ENCODE data around the gene NOD1. TPM values are rescaled to one million over a fixed set of nuclear protein-coding genes. Genes with fewer than 3 reads are reported as not detected.
"Not testable (repeated sequence)": the region's sequence is repeated elsewhere in the genome, so short reads cannot be mapped to it uniquely, and the experiment has no call there.

Gene NOD1
- total and polyA plus RNA-seq, 2 donors = 4.3 to 13.6 TPM

DNA sequence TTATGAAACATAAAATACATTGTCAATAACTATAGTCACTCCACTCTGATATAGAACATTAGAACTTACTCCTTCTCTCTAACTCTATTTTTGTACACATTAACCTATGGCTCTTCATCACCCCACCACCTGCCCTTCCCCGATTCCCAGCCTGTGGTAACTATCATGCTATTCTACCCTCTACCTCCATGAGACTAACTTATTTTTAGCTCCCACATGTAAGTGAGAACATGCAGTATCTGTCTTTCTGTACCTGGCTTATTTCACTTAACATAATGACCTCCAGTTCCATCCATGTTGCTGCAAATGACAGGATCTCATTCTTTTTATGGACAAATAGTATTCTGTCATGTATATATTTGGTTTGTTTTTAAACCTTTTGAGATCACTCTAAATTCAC is 8.8 kb upstream of the NOD1 start:
- Histone ChIP-seq H3K4me1 (ENCODE audit: control insufficient read depth in 2 of 2, insufficient read depth in 2 of 2, low read length in 2 of 2) (no peaks in the 10 kb centered on the region), H3K27me3 (ENCODE audit: control insufficient read depth in 2 of 2, insufficient read depth in 1 of 2, low read length in 1 of 2) (no peaks in the 10 kb centered on the region), H3K9me3 (ENCODE audit: control insufficient read depth in 2 of 2, insufficient read depth in 1 of 2, low read length in 1 of 2) (no peaks in the 10 kb centered on the region), H3K27ac (ENCODE audit: low read depth in 1 of 2, low read length in 1 of 2) (no peak overlapping the region), H3K36me3 (ENCODE audit: control insufficient read depth in 2 of 2, insufficient read depth in 2 of 2, low read length in 1 of 2) (no peaks in the 10 kb centered on the region), H3K4me3 (ENCODE audit: low read length in 2 of 2) (no peak overlapping the region)
- DNase-seq (ENCODE audit: low read depth in 6 of 9, low spot score in 9 of 9) = no peak
- 98% methylated on average over 1 of the region's 1 CpG for WGBS

DNA sequence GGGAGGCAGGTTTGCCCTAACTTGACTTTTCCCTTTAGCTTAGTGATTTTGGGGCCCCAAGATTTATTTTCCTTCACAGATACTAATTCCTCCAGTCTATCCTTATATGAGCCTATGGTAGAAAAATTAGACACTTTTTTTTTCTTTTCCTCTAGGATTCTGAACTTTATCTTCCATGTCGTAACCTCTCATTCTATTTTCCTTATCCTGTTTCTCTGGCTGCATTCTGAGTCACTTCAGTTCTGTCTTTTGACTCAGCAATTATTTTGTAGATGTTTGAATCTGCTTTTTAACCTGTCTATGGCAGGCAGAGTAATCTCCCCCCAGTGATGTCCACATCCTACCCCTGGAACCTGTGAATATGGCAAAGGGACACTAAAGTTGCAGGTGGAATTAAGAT is 7.1 kb upstream of the NOD1 start:
- no peak overlapping the region for H3K27ac ChIP-seq (ENCODE audit: low read depth in 1 of 2, low read length in 1 of 2)
- no peaks in the 10 kb centered on the region for H3K9me3 ChIP-seq (ENCODE audit: control insufficient read depth in 2 of 2, insufficient read depth in 1 of 2, low read length in 1 of 2)
- no peaks in the 10 kb centered on the region for H3K4me1 ChIP-seq (ENCODE audit: control insufficient read depth in 2 of 2, insufficient read depth in 2 of 2, low read length in 2 of 2)
- no peak overlapping the region for H3K4me3 ChIP-seq (ENCODE audit: low read length in 2 of 2)
- no peak for DNase-seq (ENCODE audit: low read depth in 6 of 9, low spot score in 9 of 9)
- no peaks in the 10 kb centered on the region for H3K27me3 ChIP-seq (ENCODE audit: control insufficient read depth in 2 of 2, insufficient read depth in 1 of 2, low read length in 1 of 2)
- H3K36me3 ChIP-seq (ENCODE audit: control insufficient read depth in 2 of 2, insufficient read depth in 2 of 2, low read length in 1 of 2) = no peaks in the 10 kb centered on the region
- WGBS = 98% methylated on average over 1 of the region's 1 CpG

DNA sequence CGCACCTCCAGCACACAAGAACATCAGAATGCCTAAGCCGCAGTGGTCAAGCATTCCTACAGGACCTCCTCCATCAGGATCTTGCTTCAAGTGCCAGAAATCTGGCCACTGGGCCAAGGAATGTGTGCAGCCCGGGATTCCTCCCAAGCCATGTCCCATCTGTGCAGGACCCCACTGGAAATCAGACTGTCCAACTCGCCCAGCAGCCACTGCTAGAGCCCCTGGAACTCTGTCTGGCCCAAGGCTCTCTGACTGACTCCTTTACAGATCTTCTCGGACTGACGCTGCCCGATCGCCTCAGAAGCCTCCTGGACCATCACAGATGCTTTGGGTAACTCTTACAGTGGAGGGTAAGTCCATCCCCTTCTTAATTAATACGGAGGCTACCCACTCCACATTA is 2.8 kb upstream of the NOD1 start:
- DNase-seq (ENCODE audit: low read depth in 6 of 9, low spot score in 9 of 9); H3K27me3 ChIP-seq (ENCODE audit: control insufficient read depth in 2 of 2, insufficient read depth in 1 of 2, low read length in 1 of 2); H3K27ac ChIP-seq (ENCODE audit: low read depth in 1 of 2, low read length in 1 of 2); H3K36me3 ChIP-seq (ENCODE audit: control insufficient read depth in 2 of 2, insufficient read depth in 2 of 2, low read length in 1 of 2); H3K9me3 ChIP-seq (ENCODE audit: control insufficient read depth in 2 of 2, insufficient read depth in 1 of 2, low read length in 1 of 2); H3K4me3 ChIP-seq (ENCODE audit: low read length in 2 of 2): not testable (repeated sequence)
- WGBS = 97% methylated on average over 9 of the region's 9 CpGs
- H3K4me1 ChIP-seq (ENCODE audit: control insufficient read depth in 2 of 2, insufficient read depth in 2 of 2, low read length in 2 of 2) = peaks cover 0 to 17% of the 10 kb centered on the region in 2 donors

DNA sequence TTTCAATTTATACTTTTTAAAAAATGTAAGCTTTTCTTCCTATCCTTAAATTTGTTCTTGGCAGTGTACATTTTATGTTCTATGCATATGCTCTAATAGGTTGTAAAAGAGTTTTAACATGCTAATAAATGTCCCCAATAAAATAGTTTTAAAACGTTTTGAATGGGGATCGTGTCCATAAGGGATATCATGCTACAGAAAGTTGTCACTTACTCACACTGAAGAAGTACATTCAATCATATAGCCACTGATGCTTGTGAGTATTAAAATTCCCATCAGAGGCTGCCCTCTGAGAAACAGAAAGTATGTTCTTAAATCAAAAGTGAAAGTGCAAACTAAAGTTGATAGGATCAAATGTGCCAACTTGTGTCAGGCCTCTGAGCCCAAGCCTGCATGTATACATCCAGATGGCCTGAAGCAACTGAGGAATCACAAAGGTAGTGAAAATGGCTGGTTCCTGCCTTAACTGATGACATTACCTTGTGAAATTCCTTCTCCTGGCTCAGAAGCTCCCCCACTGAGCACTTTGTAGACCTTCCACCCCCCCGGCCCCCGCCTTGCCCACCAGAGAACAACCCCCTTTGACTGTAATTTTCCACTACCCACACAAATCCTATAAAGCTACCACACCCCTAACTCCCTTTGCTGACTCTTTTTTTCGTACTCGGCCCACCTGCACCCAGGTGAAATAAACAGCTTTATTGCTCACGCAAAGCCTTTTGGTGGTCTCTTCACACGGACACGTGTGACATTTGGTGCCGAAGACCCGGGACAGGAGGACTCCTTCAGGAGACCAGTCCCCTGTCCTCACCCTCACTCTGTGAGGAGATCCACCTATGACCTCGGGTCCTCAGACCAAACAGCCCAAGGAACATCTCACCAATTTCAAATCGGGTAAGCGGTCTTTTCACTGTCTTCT is 877 bp upstream of the NOD1 start:
- peak overlapping the region; percentile 54 to 59 for H3K27ac ChIP-seq (ENCODE audit: low read depth in 1 of 2, low read length in 1 of 2)
- DNase-seq (ENCODE audit: low read depth in 6 of 9, low spot score in 9 of 9) = peak in 6 of 9 donors; percentile 39 to 79 (median 45)
- peak overlapping the region; percentile 71 to 80 for H3K4me3 ChIP-seq (ENCODE audit: low read length in 2 of 2)

DNA sequence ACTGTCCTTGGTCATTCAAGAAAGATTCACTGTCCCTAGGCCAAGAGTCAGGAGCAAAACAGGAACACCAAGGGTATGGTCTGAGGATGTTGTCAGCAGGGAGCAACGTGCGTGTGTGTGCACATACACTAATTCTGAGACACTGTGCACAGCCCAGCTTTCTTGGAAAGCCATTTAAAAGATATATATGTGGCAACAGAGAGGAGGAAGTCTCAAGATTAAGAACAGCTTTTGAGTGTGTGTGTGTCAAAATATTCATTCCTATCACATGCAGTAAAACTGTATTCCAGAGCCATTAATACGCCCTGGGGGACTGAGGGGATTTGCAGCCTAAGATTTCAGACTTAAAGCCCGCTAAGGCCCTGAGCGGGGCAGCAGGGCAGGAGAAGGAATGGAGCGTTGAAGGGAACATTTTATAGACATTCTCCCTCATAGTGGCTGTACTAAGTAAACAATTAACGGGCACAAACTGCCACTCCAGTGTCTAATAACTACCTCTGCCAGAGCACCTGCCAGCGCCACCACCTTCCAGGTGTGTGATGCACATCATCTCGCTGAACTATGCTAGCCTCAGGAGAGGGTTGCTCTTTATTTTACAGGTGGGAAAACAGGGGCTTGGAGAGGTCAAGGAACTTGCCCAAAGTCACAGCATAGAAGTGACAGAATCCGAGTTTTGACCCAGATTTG is 2.0 kb downstream of the NOD1 start:
- Histone ChIP-seq H3K4me1 (ENCODE audit: control insufficient read depth in 2 of 2, insufficient read depth in 2 of 2, low read length in 2 of 2) (peaks cover 2 to 34% of the 10 kb centered on the region in 2 donors), H3K36me3 (ENCODE audit: control insufficient read depth in 2 of 2, insufficient read depth in 2 of 2, low read length in 1 of 2) (no peaks in the 10 kb centered on the region), H3K27ac (ENCODE audit: low read depth in 1 of 2, low read length in 1 of 2) (no peak overlapping the region), H3K27me3 (ENCODE audit: control insufficient read depth in 2 of 2, insufficient read depth in 1 of 2, low read length in 1 of 2) (no peaks in the 10 kb centered on the region), H3K9me3 (ENCODE audit: control insufficient read depth in 2 of 2, insufficient read depth in 1 of 2, low read length in 1 of 2) (peaks cover 0 to 4% of the 10 kb centered on the region in 2 donors), H3K4me3 (ENCODE audit: low read length in 2 of 2) (no peak overlapping the region)
- no peak for DNase-seq (ENCODE audit: low read depth in 6 of 9, low spot score in 9 of 9)
- 93% methylated on average over 10 of the region's 10 CpGs for WGBS

More for the DNA sequence above, 877 bp upstream of the NOD1 start:
- Histone ChIP-seq H3K9me3 (ENCODE audit: control insufficient read depth in 2 of 2, insufficient read depth in 1 of 2, low read length in 1 of 2) (no peaks in the 10 kb centered on the region), H3K27me3 (ENCODE audit: control insufficient read depth in 2 of 2, insufficient read depth in 1 of 2, low read length in 1 of 2) (no peaks in the 10 kb centered on the region), H3K36me3 (ENCODE audit: control insufficient read depth in 2 of 2, insufficient read depth in 2 of 2, low read length in 1 of 2) (no peaks in the 10 kb centered on the region), H3K4me1 (ENCODE audit: control insufficient read depth in 2 of 2, insufficient read depth in 2 of 2, low read length in 2 of 2) (peaks cover 2 to 29% of the 10 kb centered on the region in 2 donors)
- 86% methylated on average over 14 of the region's 14 CpGs for WGBS

DNA sequence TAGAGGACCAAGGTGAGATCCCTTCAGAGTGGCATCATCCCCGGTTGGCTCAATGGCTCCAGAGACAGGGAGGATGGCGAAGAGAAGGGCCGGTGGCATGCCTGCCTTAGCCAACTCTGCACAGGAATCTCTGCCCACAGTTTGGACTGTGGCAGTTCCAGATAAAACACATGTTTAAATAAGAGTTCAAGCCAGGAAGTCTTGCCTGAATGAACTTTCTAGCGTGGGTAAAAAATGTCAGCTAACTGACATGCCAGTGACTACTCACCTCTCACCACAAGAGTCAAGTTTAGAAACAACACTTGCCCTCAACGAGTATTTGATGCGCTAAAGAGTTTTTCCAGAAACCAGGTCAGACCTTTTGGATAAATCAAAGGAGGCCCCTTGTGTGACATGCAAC is 3.0 kb downstream of the NOD1 start:
- H3K27me3 ChIP-seq (ENCODE audit: control insufficient read depth in 2 of 2, insufficient read depth in 1 of 2, low read length in 1 of 2) = no peaks in the 10 kb centered on the region
- no peak overlapping the region for H3K4me3 ChIP-seq (ENCODE audit: low read length in 2 of 2)
- peaks cover 7 to 45% of the 10 kb centered on the region in 2 donors for H3K4me1 ChIP-seq (ENCODE audit: control insufficient read depth in 2 of 2, insufficient read depth in 2 of 2, low read length in 2 of 2)
- H3K36me3 ChIP-seq (ENCODE audit: control insufficient read depth in 2 of 2, insufficient read depth in 2 of 2, low read length in 1 of 2) = no peaks in the 10 kb centered on the region
- no peak overlapping the region for H3K27ac ChIP-seq (ENCODE audit: low read depth in 1 of 2, low read length in 1 of 2)
- WGBS = 64% methylated on average over 6 of the region's 6 CpGs
- H3K9me3 ChIP-seq (ENCODE audit: control insufficient read depth in 2 of 2, insufficient read depth in 1 of 2, low read length in 1 of 2) = peaks cover 0 to 4% of the 10 kb centered on the region in 2 donors
- DNase-seq (ENCODE audit: low read depth in 6 of 9, low spot score in 9 of 9) = peak in 1 of 9 donors; percentile 43

DNA sequence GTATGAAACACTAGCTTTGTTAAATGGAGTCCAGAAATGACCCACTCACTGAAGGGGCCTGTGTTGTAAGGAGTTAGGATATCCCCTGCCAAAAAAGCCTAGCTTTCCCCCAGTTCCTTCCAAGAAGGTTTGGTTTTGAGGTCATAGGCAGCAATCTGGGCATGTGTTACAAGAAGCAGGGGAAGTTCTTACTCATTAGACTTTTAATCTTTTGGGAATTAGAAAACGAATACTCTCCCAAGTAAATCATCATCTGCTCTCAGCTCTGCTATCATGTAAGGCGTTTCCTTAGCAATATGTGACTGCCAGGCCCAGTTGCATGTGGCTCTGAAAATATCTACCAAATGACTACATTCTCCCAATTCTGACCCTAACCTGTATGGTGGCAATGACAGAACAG is 3.7 kb downstream of the NOD1 start:
- Histone ChIP-seq H3K36me3 (ENCODE audit: control insufficient read depth in 2 of 2, insufficient read depth in 2 of 2, low read length in 1 of 2) (no peaks in the 10 kb centered on the region), H3K4me1 (ENCODE audit: control insufficient read depth in 2 of 2, insufficient read depth in 2 of 2, low read length in 2 of 2) (peaks cover 7 to 47% of the 10 kb centered on the region in 2 donors), H3K9me3 (ENCODE audit: control insufficient read depth in 2 of 2, insufficient read depth in 1 of 2, low read length in 1 of 2) (peaks cover 0 to 4% of the 10 kb centered on the region in 2 donors), H3K4me3 (ENCODE audit: low read length in 2 of 2) (no peak overlapping the region), H3K27me3 (ENCODE audit: control insufficient read depth in 2 of 2, insufficient read depth in 1 of 2, low read length in 1 of 2) (no peaks in the 10 kb centered on the region), H3K27ac (ENCODE audit: low read depth in 1 of 2, low read length in 1 of 2) (no peak overlapping the region)
- 97% methylated on average over 2 of the region's 2 CpGs for WGBS
- no peak for DNase-seq (ENCODE audit: low read depth in 6 of 9, low spot score in 9 of 9)

DNA sequence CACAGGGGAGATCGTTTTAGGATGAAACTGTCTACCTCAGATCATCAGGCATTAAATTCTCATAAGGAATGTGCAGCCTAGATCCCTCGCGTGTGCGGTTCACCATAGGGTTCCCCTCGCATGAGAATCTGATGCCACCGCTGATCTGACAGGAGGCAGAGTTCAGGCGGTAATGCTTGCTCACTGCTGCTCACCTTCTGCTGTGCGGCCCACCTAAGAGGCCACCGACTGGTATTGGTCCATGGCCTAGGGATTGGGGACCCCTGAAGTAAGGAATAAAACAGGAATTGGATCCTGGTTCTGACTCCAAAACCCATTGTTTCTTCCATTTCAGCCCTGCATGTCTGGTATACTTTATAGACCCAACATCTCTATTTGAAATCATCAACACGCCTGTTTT is 4.1 kb downstream of the NOD1 start:
- Histone ChIP-seq H3K4me1 (ENCODE audit: control insufficient read depth in 2 of 2, insufficient read depth in 2 of 2, low read length in 2 of 2) (peaks cover 7 to 43% of the 10 kb centered on the region in 2 donors), H3K27me3 (ENCODE audit: control insufficient read depth in 2 of 2, insufficient read depth in 1 of 2, low read length in 1 of 2) (no peaks in the 10 kb centered on the region), H3K9me3 (ENCODE audit: control insufficient read depth in 2 of 2, insufficient read depth in 1 of 2, low read length in 1 of 2) (peaks cover 0 to 4% of the 10 kb centered on the region in 2 donors), H3K36me3 (ENCODE audit: control insufficient read depth in 2 of 2, insufficient read depth in 2 of 2, low read length in 1 of 2) (no peaks in the 10 kb centered on the region), H3K4me3 (ENCODE audit: low read length in 2 of 2) (no peak overlapping the region), H3K27ac (ENCODE audit: low read depth in 1 of 2, low read length in 1 of 2) (no peak overlapping the region)
- 98% methylated on average over 10 of the region's 10 CpGs for WGBS
- no peak for DNase-seq (ENCODE audit: low read depth in 6 of 9, low spot score in 9 of 9)

DNA sequence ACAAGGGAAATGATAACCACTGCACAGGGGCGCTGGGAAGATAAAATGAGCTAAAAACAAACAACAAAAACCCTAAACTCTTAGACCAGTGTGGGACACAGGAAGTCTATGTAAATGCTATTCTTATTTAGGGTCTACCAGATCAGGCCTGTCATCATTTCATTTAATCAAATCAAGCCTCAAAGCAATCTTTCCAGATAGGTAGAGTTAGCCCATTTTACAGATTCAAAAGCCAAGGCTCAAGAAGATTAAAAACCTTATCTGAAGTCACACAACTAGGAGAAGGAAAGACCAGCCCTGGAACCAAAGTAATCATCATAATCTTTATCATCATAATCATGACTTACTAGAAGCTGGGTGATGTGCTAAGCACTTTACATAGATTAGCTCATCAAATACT is 4.7 kb downstream of the NOD1 start:
- H3K27ac ChIP-seq (ENCODE audit: low read depth in 1 of 2, low read length in 1 of 2) = no peak overlapping the region
- H3K4me1 ChIP-seq (ENCODE audit: control insufficient read depth in 2 of 2, insufficient read depth in 2 of 2, low read length in 2 of 2) = peaks cover 7 to 40% of the 10 kb centered on the region in 2 donors
- WGBS = 95% methylated on average over 1 of the region's 1 CpG
- H3K36me3 ChIP-seq (ENCODE audit: control insufficient read depth in 2 of 2, insufficient read depth in 2 of 2, low read length in 1 of 2) = no peaks in the 10 kb centered on the region
- H3K4me3 ChIP-seq (ENCODE audit: low read length in 2 of 2) = no peak overlapping the region
- no peaks in the 10 kb centered on the region for H3K27me3 ChIP-seq (ENCODE audit: control insufficient read depth in 2 of 2, insufficient read depth in 1 of 2, low read length in 1 of 2)
- no peak for DNase-seq (ENCODE audit: low read depth in 6 of 9, low spot score in 9 of 9)
- H3K9me3 ChIP-seq (ENCODE audit: control insufficient read depth in 2 of 2, insufficient read depth in 1 of 2, low read length in 1 of 2) = peaks cover 0 to 4% of the 10 kb centered on the region in 2 donors

All from thymus (tissue), 11 donors.